ENCODE data around the gene NUP210L. TPM values are rescaled to one million over a fixed set of nuclear protein-coding genes. Genes with fewer than 3 reads are reported as not detected.

Gene NUP210L
- total and polyA plus RNA-seq, 9 of the 15 experiments (the other 6 are each of a cell fraction or from before 2014, with no cell fraction given), result 0.01 to 0.04 TPM; not detected in 7

GRCh38 chr1:153945795-153946621, 208.9 kb downstream of the NUP210L start (continued):
- TF ChIP-seq NFIX (CRISPR knock-in tag; IDR thresholded peaks at IDR 0.05; ENCODE audit: low read depth), result no peak
- no peak for TF ChIP-seq ZNF707 (CRISPR knock-in tag; conservative IDR thresholded peaks at IDR 0.05)
- peak; percentile 44; the same call in 1 of the 2 replicates for TF ChIP-seq ZNF511 (CRISPR knock-in tag; IDR thresholded peaks at IDR 0.05)
- peak; percentile 17; the same call in 1 of the 2 replicates for TF ChIP-seq CBFA2T2 (conservative IDR thresholded peaks at IDR 0.05)
- no peak for TF ChIP-seq ETS2 (tag; IDR thresholded peaks at IDR 0.05; ENCODE audit: borderline replicate concordance, poor library complexity, severe bottlenecking)
- TF ChIP-seq PHB (CRISPR knock-in tag; IDR thresholded peaks at IDR 0.05), result peak; percentile 79; the same call in 1 of the 2 replicates
- 0 out of 2 replicates have a peak, but pooled peaks have one; percentile 16 for TF ChIP-seq ETS1 (conservative IDR thresholded peaks at IDR 0.05; ENCODE audit: control insufficient read depth, low read depth, low read length)
- TF ChIP-seq POLR2A (conservative IDR thresholded peaks at IDR 0.05), result peak; percentile 45; the same call in 1 of the 2 replicates
- TF ChIP-seq PRPF4 (IDR thresholded peaks at IDR 0.05; ENCODE audit: insufficient read depth, low read depth, low read length, poor library complexity, severe bottlenecking), result no peak
- peak; percentile 12 to 45; a peak in 1 of 4 replicates for TF ChIP-seq NONO (IDR thresholded peaks at IDR 0.05; ENCODE audit: low read depth in 2 of 2, low read length in 1 of 2)
- TF ChIP-seq HBP1 (CRISPR knock-in tag; IDR thresholded peaks at IDR 0.05), result no peak
- TF ChIP-seq TCF7 (IDR thresholded peaks at IDR 0.05; ENCODE audit: borderline replicate concordance), result no peak
- TF ChIP-seq XRCC4 (IDR thresholded peaks at IDR 0.05; ENCODE audit: extremely low read depth, insufficient read depth, insufficient read length), result no peak
- TF ChIP-seq ELF1 (tag; IDR thresholded peaks at IDR 0.05), result peak; percentile 36; the same call in 1 of the 2 replicates
- TF ChIP-seq TAF15 (IDR thresholded peaks at IDR 0.05; ENCODE audit: low read depth, low read length), result no peak
- TF ChIP-seq ZBTB33 (CRISPR knock-in tag; IDR thresholded peaks at IDR 0.05), result 0 out of 2 replicates have a peak, but pooled peaks have one; percentile 32
- TF ChIP-seq ARID3B (CRISPR knock-in tag; IDR thresholded peaks at IDR 0.05; ENCODE audit: borderline replicate concordance), result no peak
- TF ChIP-seq GABPB1 (CRISPR knock-in tag; IDR thresholded peaks at IDR 0.05), result peak; percentile 73
- TF ChIP-seq ZBTB1 (CRISPR knock-in tag; IDR thresholded peaks at IDR 0.05; ENCODE audit: borderline replicate concordance, low read depth), result no peak
- TF ChIP-seq C11orf30 (IDR thresholded peaks at IDR 0.05; ENCODE audit: low read depth), result no peak

All from K562 (cell line).